K562 (cell line): Measurements from ENCODE around the gene HOXB3. TPM values are rescaled to one million over a fixed set of nuclear protein-coding genes. Genes with fewer than 3 reads are reported as not detected.

ENCODE experiments used
- BHLHE40 ChIP-seq: IDR thresholded peaks from 2 replicates; pipeline ENCODE4 v1.6.1; 2011; ENCODE audit warnings: low read length, improper control_type of control experiment
- EZH2 ChIP-seq: IDR thresholded peaks from 2 replicates; pipeline ENCODE4 v1.6.1; 2012; ENCODE audit warnings: low read depth, mild to moderate bottlenecking, inconsistent platforms, low read length, borderline replicate concordance
- HLTF ChIP-seq: fragments of 450-650 bp; IDR thresholded peaks from 2 replicates; pipeline ENCODE4 v1.6.1; 2016
- JUN ChIP-seq, 2 experiments: sonication (generic) in 1 of 2; formaldehyde crosslinking in 1 of 2; IDR thresholded peaks; 2 replicates each; pipeline versions ENCODE4 v1.6.1 to v1.8.0; 2012 to 2022; ENCODE audit warnings: borderline replicate concordance in 2 of 2, mild to moderate bottlenecking in 2 of 2, improper control_type of control experiment in 1 of 2, low read depth in 1 of 2, low read length in 1 of 2, missing genetic modification reagents in 1 of 2
- MCM3 ChIP-seq: fragments of 450-650 bp; IDR thresholded peaks from 2 replicates; pipeline ENCODE4 v1.6.1; 2016
- MEF2D ChIP-seq: conservative IDR thresholded peaks from 2 replicates; pipeline ENCODE4 v1.6.1; 2016; ENCODE audit warnings: low read depth, missing genetic modification characterization, missing compliant biosample characterization
- NBN ChIP-seq: fragments of 450-650 bp; IDR thresholded peaks from 2 replicates; pipeline ENCODE4 v1.6.1; 2016; ENCODE audit warnings: low read depth, mild to moderate bottlenecking
- NFE2L1 ChIP-seq: fragments of 450-650 bp; IDR thresholded peaks from 2 replicates; pipeline ENCODE4 v1.6.1; 2016; ENCODE audit warnings: missing genetic modification characterization, low read depth, mild to moderate bottlenecking, missing compliant biosample characterization, moderate library complexity, borderline replicate concordance
- PHB2 ChIP-seq: fragments of 450-650 bp; IDR thresholded peaks from 2 replicates; pipeline ENCODE4 v1.6.1; 2017; ENCODE audit warnings: low read depth
- SMARCB1 ChIP-seq: IDR thresholded peaks from 2 replicates; pipeline ENCODE4 v1.6.1; 2011; ENCODE audit warnings: improper control_type of control experiment, low read depth; ENCODE audit not compliant: insufficient read length
- ZSCAN29 ChIP-seq: fragments of 450-650 bp; IDR thresholded peaks from 2 replicates; pipeline ENCODE4 v1.6.1; 2017
- ZSCAN32 ChIP-seq: fragments of 450-650 bp; formaldehyde crosslinking; IDR thresholded peaks from 2 replicates; pipeline ENCODE4 v1.4.0; 2020; ENCODE audit warnings: mild to moderate bottlenecking, moderate library complexity
- polyA plus RNA-seq, 8 experiments: library from polyadenylated mRNA; depleted of rRNA in 4 of 8; stranded (reverse) in 5 of 8; unstranded in 3 of 8; fragments of >200 nt; fragmentation: Nextera tagmentation in 2 of 8; fragmentation: Illumina TruSeq in 1 of 8; extraction: Ambion mirVana in 2 of 8; extraction: Trizol in 1 of 8; gene quantifications; 2 replicates each; pipeline versions ENCODE4 v1.2.1 to v1.2.3, GENCODE V29; 2011 to 2014; ENCODE audit warnings: inconsistent platforms in 1 of 8, missing spikeins in 1 of 8
- total RNA-seq, 7 experiments: library from RNA; depleted of rRNA in 6 of 7; stranded (reverse); fragments of >200 nt in 6 of 7; fragmentation: Illumina TruSeq in 2 of 7; extraction: Trizol in 2 of 7; gene quantifications; 2 replicates each; pipeline versions ENCODE4 v1.2.1 to v1.2.3, GENCODE V29; 2011 to 2021; ENCODE audit warnings: low replicate concordance in 1 of 7
- TF ChIP-seq, protein P1 (sequence below): fragments of 200-800 bp; sonication (Bioruptor generic); IDR thresholded peaks from 2 replicates; pipeline ENCODE4 v1.6.1; 2016; ENCODE audit warnings: missing genetic modification characterization, missing compliant biosample characterization
- TF ChIP-seq, protein P2 (sequence below): fragments of 250-450 bp; sonication (Bioruptor Pico); IDR thresholded peaks from 2 replicates; pipeline ENCODE4 v1.5.0; 2021; ENCODE audit warnings: mild to moderate bottlenecking, moderate library complexity
- TF ChIP-seq, protein P3 (sequence below): sonication (generic); formaldehyde crosslinking; IDR thresholded peaks from 2 replicates; pipeline ENCODE4 v1.8.1; 2022; ENCODE audit warnings: missing genetic modification reagents
- TF ChIP-seq, protein P4 (sequence below): fragments of 250-450 bp; sonication (Bioruptor Pico); IDR thresholded peaks from 2 replicates; pipeline ENCODE4 v1.4.0; 2020; ENCODE audit warnings: mild to moderate bottlenecking
- TF ChIP-seq, protein P5 (sequence below): sonication (generic); formaldehyde crosslinking; IDR thresholded peaks from 2 replicates; pipeline ENCODE4 v1.9.0; 2022; ENCODE audit warnings: mild to moderate bottlenecking, missing genetic modification reagents

Gene HOXB3
- total and polyA plus RNA-seq, 9 of the 15 experiments (the other 6 are each of a cell fraction or from before 2014, with no cell fraction given): 2.4 to 41.3 (median 20.2) TPM

DNA sequence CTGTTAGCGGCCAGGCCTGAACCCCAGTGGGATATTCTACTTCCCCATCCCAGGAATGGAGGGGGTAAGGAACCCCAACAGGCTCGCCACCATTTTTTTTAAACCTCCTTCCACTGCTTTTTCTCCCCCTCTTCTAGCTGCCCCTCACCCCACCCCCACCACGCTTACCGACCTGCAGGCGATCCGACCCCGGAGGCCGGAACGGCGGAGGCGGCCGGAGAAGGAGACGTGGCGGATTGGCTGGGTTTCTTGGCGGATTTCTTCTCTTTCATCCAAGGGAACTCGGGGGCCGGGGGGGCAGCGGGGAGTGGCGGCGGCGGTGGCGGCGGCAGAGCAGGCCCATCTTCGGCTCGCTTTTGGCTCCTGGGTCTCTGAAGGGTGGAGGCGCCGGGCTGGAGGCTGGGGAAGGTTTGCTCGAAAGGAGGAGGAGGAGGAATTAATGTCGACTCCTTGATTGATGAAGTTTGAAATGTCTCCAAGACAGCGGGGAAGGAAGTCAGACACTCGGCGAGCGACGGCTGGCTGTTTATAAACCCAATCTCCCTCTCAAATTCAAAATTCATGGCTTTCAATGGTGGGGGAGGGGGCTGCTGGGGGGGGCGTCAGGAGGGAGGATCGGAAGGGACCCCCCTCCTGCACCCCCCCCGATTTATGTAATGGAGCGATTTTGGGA lies 45.6 kb downstream of the HOXB3 start (continued):
- TF ChIP-seq, protein P1, sequence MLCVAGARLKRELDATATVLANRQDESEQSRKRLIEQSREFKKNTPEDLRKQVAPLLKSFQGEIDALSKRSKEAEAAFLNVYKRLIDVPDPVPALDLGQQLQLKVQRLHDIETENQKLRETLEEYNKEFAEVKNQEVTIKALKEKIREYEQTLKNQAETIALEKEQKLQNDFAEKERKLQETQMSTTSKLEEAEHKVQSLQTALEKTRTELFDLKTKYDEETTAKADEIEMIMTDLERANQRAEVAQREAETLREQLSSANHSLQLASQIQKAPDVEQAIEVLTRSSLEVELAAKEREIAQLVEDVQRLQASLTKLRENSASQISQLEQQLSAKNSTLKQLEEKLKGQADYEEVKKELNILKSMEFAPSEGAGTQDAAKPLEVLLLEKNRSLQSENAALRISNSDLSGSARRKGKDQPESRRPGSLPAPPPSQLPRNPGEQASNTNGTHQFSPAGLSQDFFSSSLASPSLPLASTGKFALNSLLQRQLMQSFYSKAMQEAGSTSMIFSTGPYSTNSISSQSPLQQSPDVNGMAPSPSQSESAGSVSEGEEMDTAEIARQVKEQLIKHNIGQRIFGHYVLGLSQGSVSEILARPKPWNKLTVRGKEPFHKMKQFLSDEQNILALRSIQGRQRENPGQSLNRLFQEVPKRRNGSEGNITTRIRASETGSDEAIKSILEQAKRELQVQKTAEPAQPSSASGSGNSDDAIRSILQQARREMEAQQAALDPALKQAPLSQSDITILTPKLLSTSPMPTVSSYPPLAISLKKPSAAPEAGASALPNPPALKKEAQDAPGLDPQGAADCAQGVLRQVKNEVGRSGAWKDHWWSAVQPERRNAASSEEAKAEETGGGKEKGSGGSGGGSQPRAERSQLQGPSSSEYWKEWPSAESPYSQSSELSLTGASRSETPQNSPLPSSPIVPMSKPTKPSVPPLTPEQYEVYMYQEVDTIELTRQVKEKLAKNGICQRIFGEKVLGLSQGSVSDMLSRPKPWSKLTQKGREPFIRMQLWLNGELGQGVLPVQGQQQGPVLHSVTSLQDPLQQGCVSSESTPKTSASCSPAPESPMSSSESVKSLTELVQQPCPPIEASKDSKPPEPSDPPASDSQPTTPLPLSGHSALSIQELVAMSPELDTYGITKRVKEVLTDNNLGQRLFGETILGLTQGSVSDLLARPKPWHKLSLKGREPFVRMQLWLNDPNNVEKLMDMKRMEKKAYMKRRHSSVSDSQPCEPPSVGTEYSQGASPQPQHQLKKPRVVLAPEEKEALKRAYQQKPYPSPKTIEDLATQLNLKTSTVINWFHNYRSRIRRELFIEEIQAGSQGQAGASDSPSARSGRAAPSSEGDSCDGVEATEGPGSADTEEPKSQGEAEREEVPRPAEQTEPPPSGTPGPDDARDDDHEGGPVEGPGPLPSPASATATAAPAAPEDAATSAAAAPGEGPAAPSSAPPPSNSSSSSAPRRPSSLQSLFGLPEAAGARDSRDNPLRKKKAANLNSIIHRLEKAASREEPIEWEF (CRISPR knock-in tag): no peak
- no peak for TF ChIP-seq ZSCAN29
- no peak for TF ChIP-seq ZSCAN32 (CRISPR knock-in tag)
- TF ChIP-seq, protein P2, sequence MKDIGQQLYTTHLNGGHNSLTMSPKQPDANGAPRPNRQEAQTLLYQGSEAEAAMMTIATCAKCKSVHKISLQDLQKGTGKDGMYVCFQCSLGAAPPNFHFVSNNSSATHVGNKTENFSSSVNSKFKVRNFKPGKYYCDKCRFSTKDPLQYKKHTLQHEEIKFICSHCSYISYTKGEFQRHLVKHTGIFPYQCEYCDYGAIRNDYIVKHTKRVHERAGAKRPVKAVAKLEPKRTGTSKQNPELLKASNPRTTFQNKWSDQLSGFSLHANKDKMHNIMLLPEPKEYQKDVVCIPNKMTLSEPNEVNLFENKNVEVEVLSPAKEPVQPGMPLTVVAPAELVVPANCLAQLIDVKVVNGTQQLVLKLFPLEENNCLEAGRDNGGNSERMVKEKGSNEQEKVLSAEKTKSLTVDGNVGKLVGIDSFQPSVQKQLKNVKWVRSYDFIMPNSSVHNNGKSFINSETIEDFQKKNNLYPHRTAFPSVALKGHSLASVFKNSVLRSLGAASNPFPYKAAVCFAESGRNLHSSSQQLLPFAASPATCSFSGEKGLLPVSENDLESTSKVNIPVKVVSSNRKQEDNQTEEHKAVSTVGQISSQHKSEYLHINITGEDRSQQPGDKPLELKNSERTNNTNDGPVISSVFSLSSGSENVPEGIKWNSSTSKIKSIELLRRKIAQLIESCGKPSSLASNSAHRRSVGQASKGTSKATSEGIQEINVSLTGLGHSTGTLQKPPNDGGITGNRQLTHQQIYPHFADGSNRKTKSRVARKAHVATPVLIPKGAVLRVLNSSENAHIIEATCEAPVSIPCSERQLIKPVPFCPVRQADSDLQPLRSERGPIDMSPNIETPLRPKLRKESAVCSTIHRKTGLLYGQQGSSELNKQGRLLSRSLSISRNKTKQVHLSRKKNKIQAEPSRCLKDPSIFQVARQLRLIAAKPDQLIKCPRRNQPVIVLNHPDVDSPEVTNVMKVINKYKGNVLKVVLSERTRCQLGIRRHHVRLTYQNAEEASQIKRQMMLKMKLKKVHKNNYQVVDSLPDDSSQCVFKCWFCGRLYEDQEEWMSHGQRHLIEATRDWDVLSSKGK (CRISPR knock-in tag): no peak
- no peak for TF ChIP-seq JUN (IDR thresholded peaks at IDR 0.05; ENCODE audit: borderline replicate concordance, low read depth, low read length)
- TF ChIP-seq JUN (CRISPR knock-in tag; IDR thresholded peaks at IDR 0.05; ENCODE audit: borderline replicate concordance): no peak
- TF ChIP-seq MEF2D (tag): no peak
- TF ChIP-seq, protein P3, sequence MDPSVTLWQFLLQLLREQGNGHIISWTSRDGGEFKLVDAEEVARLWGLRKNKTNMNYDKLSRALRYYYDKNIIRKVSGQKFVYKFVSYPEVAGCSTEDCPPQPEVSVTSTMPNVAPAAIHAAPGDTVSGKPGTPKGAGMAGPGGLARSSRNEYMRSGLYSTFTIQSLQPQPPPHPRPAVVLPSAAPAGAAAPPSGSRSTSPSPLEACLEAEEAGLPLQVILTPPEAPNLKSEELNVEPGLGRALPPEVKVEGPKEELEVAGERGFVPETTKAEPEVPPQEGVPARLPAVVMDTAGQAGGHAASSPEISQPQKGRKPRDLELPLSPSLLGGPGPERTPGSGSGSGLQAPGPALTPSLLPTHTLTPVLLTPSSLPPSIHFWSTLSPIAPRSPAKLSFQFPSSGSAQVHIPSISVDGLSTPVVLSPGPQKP (CRISPR knock-in tag): no peak
- TF ChIP-seq MCM3: no peak
- TF ChIP-seq, protein P4, sequence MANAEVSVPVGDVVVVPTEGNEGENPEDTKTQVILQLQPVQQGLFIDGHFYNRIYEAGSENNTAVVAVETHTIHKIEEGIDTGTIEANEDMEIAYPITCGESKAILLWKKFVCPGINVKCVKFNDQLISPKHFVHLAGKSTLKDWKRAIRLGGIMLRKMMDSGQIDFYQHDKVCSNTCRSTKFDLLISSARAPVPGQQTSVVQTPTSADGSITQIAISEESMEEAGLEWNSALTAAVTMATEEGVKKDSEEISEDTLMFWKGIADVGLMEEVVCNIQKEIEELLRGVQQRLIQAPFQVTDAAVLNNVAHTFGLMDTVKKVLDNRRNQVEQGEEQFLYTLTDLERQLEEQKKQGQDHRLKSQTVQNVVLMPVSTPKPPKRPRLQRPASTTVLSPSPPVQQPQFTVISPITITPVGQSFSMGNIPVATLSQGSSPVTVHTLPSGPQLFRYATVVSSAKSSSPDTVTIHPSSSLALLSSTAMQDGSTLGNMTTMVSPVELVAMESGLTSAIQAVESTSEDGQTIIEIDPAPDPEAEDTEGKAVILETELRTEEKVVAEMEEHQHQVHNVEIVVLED (CRISPR knock-in tag): no peak
- TF ChIP-seq EZH2: no peak
- TF ChIP-seq SMARCB1: no peak
- TF ChIP-seq, protein P5, sequence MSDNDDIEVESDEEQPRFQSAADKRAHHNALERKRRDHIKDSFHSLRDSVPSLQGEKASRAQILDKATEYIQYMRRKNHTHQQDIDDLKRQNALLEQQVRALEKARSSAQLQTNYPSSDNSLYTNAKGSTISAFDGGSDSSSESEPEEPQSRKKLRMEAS: no peak
- TF ChIP-seq BHLHE40: no peak
- TF ChIP-seq NBN: no peak
- no peak for TF ChIP-seq NFE2L1
- TF ChIP-seq PHB2: no peak
- no peak for TF ChIP-seq HLTF
